Activated CD4-positive, alpha-beta T cell treated with anti-CD3 and anti-CD28 coated beads, Interleukin-2, amount 50 U/mL, for 48 hours (primary cell): ENCODE results near the gene AFG1L.
"Not testable (repeated sequence)": the region's sequence is repeated elsewhere in the genome, so short reads cannot be mapped to it uniquely, and the experiment has no call there.

ENCODE experiments used
- DNase-seq, 2 experiments: peaks; one replicate each; pipeline ENCODE4 v3.0.0-alpha.2; 2020

AFG1L gene

GRCh38 chr6:108526739-108527174 lies 231.9 kb downstream of the AFG1L start:
- no peak for DNase-seq

- DNase-seq = no peak
These were observed 234.0 kb downstream of the AFG1L start for GRCh38 chr6:108528878-108529277.

DNA sequence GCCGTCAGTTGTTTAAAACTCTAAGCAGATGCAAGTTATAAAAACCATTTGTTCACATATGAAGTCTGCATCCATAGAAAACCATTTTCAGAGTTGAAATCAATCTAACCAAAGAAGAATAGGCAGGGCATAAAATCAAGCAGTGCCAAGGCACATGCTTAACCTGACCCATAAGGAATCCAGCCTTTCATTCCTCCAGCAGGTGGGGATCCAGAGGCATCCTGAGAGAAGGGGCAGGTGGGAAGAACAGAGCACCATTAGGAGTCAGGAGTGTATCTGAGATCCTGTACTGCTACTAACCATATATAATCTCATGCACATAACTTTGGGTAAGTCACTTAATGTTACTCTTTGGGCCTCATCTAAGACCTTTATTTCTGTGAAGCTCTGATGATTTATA lies 236.5 kb downstream of the AFG1L start:
- no peak for DNase-seq

DNA sequence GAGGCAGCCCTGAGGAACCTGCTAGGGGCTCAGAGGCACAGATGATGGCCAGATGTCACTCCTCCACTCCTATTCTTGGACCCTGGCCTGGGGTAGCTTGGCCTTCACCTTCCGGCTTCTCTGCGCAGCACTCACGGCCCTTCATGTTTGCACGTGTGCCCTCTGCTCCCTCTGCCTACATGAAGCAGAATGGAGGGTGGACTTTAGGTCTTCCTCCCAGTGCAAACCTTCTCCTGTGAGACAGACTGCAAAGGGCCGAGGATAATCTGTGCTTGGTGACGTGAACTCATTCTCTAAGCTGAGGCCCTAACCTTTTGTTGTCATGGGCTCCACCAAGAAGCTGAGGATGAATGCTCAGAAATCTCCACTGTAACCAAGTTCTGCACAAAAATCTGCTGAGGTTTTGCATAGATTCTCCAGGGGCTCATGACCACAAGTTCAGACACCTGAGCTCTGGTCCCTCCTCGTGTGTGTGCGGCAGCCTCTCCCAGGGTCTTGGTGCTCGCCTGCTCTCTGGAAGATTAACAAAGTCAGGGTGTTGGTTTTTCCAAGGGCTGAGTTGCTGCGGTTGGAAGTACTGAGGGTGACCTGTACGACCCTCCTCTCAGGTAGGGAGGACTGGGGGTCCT lies 240.4 kb downstream of the AFG1L start:
- DNase-seq = no peak

DNA sequence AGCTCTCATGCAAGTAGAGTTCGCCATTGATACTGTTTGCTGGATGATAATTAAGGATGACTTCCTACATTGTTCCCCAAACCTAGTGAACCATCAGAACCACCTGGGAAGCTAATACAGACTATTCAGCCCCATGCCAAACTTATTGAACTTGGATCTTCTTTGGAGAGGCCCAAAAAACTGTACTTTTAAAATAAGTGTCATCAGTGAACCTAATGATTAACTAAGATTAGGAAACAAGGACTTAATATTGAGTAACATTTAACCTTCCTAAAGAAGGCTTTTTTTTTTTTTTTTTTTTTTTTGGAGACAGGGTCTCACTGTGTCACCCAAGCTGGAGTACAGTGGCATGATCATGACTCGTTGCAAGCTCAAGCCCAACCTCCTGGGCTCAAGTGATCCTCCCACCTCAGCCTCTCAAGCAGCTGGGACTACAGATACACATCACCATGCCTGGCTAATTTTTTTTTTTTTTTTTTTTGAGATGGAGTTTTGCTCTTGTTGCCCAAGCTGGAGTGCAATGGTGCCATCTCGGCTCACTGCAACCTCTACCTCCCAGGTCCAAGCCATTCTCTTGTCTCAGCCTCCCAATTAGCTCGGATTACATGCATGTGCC lies 241.2 kb downstream of the AFG1L start:
- DNase-seq = not testable (repeated sequence)

GRCh38 chr6:108541843-108542759 lies 247.2 kb downstream of the AFG1L start:
- peak; percentile 61 to 71 for DNase-seq

DNA sequence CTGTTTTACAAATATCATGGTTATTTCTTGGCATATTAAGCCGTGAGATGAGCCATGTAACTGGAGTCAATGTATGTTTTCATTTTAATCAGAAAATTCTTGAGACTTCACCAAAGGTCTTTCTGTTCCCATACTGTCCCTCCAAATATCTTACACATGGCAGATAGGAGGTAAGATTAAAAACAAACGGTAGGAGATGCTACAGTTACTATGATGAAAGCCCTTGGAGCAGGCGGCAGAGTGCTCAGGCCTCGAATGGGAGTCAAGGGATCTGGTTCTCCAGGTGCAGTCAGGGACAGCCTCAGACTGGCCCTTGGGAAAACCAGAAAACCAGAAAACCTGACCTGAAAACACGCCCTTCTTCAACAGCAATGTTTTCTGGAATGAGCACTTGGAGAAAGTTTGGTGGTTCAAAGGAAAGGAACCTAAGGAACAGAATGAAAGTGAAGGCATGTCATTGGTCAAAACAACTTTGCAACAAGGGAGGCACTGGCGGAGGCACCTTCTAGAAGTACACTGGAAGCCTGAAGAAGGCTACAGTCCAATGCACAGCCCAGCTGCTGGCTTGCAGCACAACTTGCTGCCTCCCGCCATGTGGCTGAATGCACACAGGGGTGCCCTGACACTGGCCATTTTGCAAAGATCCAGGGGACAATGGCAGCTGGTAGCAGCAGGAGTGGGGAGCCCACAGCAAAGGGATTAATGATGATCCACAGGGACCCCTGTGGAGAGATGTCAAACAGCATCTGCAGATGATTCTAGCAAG lies 248.5 kb downstream of the AFG1L start:
- DNase-seq = no peak

DNA sequence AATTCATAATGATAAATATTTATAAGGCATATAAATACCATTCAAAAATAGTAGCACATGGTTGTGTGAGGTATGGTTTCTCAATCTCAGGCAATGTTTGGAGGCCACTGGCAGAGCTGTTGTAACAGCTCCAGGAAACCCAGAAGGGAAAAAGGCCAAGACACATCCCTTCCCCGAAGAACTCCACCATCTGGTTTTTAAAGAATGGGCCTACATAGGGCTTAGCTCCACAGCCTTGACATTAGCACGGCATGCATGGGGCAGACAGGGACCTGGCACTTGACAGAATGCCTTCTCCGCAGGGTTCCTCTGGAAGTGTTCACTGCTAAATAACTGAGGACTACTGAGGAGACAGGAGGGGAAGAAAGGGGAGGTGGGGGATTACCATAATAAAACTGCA lies 249.8 kb downstream of the AFG1L start:
- no peak for DNase-seq

GRCh38 chr6:108546079-108547049 lies 251.5 kb downstream of the AFG1L start:
- DNase-seq = no peak

- DNase-seq = no peak
These were observed 254.4 kb downstream of the AFG1L start for GRCh38 chr6:108549241-108549640.

- no peak for DNase-seq
These were observed 254.9 kb downstream of the AFG1L start for GRCh38 chr6:108549741-108550140.

DNA sequence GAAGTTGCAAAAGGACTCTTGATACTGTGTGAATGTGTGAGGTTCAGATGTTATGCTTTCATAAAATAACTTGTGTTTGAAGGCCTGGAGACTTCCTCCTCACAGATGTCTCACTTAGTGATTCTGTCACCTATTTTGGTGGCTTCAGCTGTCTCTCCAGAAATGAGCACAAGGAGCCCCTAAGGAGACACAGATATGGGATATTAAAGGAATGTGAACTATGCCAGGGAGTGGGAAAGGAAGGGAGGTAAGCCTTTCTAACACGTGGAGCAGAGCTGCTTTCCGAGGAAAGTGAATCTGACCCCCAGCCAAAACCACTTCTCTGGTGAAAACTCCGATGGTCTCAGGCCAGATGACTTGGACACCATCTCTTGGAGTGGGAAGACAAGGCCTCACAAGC lies 255.4 kb downstream of the AFG1L start:
- no peak for DNase-seq

DNA sequence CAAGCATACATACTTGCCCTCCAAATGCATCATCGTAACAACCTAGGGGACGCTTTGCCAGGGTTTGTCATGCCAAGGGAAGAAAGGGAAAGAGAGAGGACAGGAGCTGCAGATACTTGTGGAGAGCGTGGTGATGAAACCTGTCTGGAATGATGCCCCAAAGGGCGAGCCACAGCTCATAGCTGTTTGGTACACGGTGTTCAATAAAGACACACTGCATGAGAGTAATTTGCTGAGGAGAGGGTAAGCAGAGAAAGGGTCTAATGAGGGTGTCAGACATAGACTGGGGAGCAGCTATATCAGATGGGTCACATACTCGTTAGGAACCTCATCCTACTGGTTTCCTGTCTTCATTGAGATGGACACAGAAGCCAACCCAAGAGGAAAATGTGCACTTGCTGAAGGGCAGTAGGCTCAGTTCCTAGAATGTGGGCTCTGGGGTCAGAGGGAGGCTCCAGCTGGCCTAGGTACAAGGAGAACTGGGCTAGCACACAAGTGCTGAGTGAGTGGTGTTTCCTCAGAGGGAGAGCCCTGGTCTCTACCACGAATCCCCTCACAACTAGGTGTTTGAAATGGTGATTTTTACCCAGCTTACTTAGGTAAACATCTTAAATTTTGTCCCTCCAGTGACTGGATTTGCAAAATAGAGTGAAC lies 260.7 kb downstream of the AFG1L start:
- DNase-seq = no peak

DNA sequence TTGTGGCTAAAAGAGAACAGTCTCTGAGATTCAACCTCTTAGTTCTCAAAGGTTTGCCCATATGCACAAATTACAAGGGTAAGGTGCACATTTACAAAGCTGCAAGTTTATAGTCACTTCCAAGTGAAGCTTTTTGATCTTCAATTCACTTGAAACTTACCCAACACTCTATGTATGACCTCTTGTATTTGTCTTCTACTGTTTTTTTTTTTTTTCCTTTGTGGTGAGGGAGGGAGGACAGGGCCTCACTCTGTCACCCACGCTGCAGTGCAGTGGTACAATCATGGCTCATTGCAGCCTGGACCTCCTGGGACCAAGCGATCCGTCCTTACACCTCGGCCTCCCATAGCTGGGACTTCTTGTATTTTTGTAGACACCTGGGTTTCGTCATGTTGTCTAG lies 261.4 kb downstream of the AFG1L start:
- DNase-seq = no peak

DNA sequence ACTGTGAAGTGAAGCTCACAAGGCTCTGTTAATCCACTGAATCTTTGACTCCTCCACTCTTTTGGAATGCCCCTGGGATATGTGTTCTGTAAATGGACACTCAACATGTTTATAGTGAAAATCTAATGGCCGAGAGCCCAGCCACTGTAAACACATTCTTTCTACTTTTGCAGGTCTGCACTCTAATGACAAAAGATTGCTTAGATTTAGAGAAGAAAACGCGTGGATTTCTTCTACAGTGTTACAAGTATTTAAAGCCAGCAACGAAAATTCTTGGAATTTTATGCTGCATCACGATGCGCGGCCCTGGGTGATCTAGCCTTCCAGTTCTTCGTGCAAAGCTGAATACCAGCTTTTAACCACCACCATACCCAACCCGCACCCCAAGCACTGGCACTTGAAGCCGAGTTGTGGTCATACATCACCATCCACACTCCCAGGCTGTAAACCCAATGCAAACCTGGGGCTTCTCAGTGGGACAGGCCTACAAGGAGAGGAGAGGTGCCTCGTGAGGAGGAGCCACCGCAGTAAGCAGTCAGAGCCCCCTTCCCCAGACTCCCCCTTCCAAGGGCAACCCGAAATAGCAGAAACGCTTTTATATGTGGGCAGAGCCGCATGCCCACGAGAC lies 262.1 kb downstream of the AFG1L start:
- no peak for DNase-seq

DNA sequence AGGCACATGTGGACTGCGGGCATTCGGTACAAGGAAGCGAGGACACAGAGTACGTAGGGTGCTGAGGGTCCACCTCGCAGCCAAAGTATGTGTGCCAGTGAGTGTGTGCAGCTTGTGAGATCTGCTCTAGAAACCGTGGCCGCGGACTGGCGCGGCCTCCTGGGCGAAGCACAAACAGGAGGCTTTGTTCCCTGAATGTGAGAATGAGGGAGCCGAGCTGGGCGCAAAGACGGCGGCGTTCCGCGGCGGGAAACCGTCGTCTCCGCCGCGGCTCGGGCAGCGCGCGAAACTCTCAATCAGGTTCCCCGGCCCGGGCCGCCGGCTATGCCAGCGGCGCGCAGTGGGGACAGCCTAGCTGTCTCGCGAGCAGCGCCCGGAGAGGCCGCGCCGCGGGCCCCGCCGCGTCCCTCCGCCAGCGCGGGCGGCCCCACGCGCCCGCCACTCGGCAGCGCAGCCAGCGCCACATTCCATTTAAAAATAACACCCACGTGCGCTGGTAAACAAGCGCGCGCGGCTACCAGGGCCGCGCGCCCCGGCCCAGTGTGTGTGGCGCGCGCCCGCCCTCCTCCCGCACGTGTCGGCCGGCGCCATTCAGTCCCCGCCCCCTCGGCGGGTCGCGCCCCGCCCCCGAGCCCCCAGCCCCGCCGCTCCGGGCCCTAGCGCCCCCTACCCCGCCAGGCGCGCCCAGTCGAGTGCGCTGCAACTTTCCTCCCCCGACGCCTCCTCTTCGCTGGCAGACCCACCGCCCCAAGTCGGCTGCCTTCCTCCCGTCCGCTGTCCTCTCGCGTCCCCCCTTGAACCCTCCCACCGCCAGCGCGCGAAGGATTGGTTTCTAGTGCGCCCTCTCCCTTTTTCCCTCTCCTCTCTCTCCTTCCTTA lies 262.9 kb downstream of the AFG1L start:
- DNase-seq = peak; percentile 64 to 68

- peak; percentile 93 to 95 for DNase-seq
These were observed 263.7 kb downstream of the AFG1L start for GRCh38 chr6:108558372-108559096.

DNA sequence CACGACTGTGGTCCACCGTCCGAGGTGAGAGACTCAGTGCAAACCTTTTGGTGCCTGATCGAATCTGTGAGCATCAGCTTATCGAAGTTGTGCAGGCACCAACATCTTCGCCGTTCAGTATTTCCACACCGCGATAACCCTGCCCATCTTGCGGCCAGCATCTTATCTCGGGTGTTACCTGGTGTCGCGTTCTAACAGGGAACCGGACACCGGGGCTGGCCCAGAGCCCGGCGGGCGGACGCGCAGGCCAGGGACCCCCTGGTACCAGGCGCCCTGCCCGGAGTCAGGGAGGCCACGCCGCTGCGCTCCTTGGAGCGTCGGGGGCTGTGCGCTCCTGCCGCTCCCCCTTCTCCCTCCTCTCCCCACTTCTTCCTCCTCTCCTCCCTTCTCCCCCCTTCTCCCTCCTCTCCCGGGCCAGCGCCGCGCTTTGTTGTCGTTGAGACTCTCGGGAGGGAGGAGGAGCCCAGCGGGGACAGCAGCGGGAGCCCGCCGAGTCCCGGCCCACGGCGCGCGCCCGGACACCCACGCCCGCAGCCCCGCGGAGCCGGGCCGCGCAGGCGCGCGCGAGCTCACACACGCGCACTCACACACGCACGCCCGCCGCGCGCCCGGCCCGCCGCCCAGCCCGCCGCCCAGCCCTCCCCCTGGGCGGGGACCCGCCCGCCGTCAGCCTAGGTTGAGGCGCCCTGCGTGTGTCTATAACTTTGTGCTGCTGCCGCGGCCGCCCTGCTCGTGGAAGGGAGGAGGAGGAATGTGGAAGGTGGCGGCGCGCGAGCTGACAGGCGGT lies 264.4 kb downstream of the AFG1L start:
- DNase-seq = peak; percentile 78 to 83
